Measurements from ENCODE around the gene NAA16. TPM values are rescaled to one million over a fixed set of nuclear protein-coding genes. Genes with fewer than 3 reads are reported as not detected.
"Not testable (repeated sequence)": the region's sequence is repeated elsewhere in the genome, so short reads cannot be mapped to it uniquely, and the experiment has no call there.

NAA16 gene
- total RNA-seq, 1 experiment from 2014 or later, result 27.1 TPM

DNA sequence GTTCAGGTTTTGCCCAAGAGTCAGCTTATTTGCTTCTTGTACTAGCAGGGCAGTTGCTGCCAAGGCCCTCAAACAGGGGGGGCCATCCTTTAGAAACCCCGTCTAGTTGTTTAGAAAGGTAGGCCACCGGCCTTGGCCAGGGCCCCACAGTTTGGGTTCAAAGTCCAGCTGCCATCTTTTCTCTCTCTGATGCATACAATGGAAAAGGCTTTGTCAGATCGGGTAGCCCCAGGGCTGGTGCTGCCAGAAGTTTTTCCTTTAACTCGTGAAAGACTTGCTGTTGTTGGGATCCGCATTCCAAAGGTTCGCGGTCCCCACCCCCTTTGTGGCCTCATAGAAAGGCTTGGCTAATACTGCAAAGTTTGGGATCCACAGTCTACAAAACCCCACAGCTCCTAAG is 110.9 kb downstream of the NAA16 start:
- H3K4me3 ChIP-seq; H3K27me3 ChIP-seq; H3K4me1 ChIP-seq; H3K27ac ChIP-seq; H3K36me3 ChIP-seq; H3K9me3 ChIP-seq (replicated peaks); DNase-seq: not testable (repeated sequence)

DNA sequence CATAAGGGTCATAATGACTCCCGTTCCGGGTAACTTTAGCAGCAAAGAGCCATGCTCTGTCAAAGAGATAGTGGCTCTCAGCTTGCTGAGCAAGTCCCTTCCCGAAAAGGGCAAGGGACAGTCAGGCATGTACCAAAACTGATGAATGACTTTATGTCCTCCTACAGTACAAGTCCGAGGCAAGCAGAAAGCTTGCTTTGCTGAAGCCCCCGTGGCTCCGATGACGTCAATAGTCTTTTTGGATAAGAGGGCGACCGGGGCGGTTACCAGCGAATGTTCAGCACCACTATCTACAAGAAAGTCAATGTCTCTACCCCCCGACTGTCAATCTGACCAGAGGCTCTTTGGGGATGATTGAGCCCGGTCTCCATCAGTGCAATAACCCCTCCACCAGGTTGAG is 112.2 kb downstream of the NAA16 start:
- not testable (repeated sequence) for H3K9me3 ChIP-seq (replicated peaks); H3K27ac ChIP-seq; H3K4me1 ChIP-seq; H3K36me3 ChIP-seq; DNase-seq; H3K4me3 ChIP-seq; H3K27me3 ChIP-seq

DNA sequence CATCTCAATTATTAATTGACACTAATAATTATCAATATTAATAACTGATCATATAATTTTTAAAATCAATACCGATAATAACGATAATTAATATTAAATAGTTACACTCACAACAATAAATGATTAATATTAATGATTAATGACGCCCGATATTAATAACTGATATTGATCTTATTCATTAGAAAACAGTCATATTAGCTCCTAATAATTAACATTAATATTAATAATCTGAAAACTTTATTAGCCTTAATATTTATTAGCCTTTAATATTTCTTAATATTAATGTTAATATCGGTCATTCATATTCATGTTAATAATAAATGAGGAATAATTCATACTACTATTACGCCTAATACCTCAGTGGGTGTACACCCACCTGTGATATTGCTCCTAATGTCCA is 113.6 kb downstream of the NAA16 start:
- H3K4me3 ChIP-seq; H3K9me3 ChIP-seq (replicated peaks); H3K27ac ChIP-seq; H3K36me3 ChIP-seq; H3K27me3 ChIP-seq; DNase-seq; H3K4me1 ChIP-seq: not testable (repeated sequence)

GRCh38 chr13:41426047-41426446 is 115.0 kb downstream of the NAA16 start:
- Histone ChIP-seq H3K4me3 (no peak overlapping the region), H3K27ac (no peak overlapping the region), H3K9me3 (replicated peaks) (no peaks in the 10 kb centered on the region), H3K27me3 (no peaks in the 10 kb centered on the region), H3K4me1 (no peaks in the 10 kb centered on the region), H3K36me3 (no peaks in the 10 kb centered on the region)
- DNase-seq, result no peak

Other genes with a start within 250 kb of the NAA16 start
- 14.4 and 15.3 TPM in 2 replicates for gene WBP4, start 249.8 kb upstream of the NAA16 start, total RNA-seq (2014; rRNA removed; shearing (Covaris generic))
- gene KBTBD6, start 178.5 kb upstream of the NAA16 start, total RNA-seq (2014; rRNA removed; shearing (Covaris generic)), result 24.6 and 25.2 TPM in 2 replicates
- 13.8 and 14.7 TPM in 2 replicates for gene KBTBD7, start 116.7 kb upstream of the NAA16 start, total RNA-seq (2014; rRNA removed; shearing (Covaris generic))
- gene MTRF1, start 47.7 kb upstream of the NAA16 start, total RNA-seq (2014; rRNA removed; shearing (Covaris generic)), result 22.5 and 22.6 TPM in 2 replicates
- gene RGCC, start 146.3 kb downstream of the NAA16 start, total RNA-seq (2014; rRNA removed; shearing (Covaris generic)), result not detected in 2 replicates

Data from SJCRH30 (cell line).